ENCODE measurements around the gene EIF4A3. TPM values are rescaled to one million over a fixed set of nuclear protein-coding genes. Genes with fewer than 3 reads are reported as not detected.

Gene EIF4A3
- polyA plus RNA-seq, 1 of the 3 experiments (the other 2 are of a cell fraction): 335 TPM

DNA sequence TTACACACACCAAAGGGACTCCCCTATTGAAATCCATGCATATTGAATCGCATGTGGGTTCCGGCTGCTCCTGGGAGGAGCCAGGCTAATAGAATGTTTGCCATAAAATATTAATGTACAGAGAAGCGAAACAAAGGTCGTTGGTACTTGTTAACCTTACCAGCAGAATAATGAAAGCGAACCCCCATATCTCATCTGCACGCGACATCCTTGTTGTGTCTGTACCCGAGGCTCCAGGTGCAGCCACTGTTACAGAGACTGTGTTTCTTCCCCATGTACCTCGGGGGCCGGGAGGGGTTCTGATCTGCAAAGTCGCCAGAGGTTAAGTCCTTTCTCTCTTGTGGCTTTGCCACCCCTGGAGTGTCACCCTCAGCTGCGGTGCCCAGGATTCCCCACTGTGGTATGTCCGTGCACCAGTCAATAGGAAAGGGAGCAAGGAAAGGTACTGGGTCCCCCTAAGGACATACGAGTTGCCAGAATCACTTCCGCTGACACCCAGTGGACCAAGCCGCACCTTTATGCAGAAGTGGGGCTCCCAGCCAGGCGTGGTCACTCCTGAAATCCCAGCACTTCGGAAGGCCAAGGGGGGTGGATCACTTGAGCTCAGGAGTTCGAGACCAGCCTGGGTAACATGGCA, 43.4 kb downstream of the EIF4A3 start:
- no peak for TF ChIP-seq FOSL2 (IDR thresholded peaks at IDR 0.05; ENCODE audit: borderline replicate concordance, low read depth)
- no peak for TF ChIP-seq EP300 (IDR thresholded peaks at IDR 0.05; ENCODE audit: borderline replicate concordance in 1 of 2, low read depth in 1 of 2, low read length in 1 of 2)
- TF ChIP-seq, protein P1, sequence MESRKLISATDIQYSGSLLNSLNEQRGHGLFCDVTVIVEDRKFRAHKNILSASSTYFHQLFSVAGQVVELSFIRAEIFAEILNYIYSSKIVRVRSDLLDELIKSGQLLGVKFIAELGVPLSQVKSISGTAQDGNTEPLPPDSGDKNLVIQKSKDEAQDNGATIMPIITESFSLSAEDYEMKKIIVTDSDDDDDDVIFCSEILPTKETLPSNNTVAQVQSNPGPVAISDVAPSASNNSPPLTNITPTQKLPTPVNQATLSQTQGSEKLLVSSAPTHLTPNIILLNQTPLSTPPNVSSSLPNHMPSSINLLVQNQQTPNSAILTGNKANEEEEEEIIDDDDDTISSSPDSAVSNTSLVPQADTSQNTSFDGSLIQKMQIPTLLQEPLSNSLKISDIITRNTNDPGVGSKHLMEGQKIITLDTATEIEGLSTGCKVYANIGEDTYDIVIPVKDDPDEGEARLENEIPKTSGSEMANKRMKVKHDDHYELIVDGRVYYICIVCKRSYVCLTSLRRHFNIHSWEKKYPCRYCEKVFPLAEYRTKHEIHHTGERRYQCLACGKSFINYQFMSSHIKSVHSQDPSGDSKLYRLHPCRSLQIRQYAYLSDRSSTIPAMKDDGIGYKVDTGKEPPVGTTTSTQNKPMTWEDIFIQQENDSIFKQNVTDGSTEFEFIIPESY (IDR thresholded peaks at IDR 0.05; ENCODE audit: borderline replicate concordance, low read depth): no peak
- no peak for TF ChIP-seq NRF1 (IDR thresholded peaks at IDR 0.05; ENCODE audit: low read depth, low read length)
- TF ChIP-seq, protein P2, sequence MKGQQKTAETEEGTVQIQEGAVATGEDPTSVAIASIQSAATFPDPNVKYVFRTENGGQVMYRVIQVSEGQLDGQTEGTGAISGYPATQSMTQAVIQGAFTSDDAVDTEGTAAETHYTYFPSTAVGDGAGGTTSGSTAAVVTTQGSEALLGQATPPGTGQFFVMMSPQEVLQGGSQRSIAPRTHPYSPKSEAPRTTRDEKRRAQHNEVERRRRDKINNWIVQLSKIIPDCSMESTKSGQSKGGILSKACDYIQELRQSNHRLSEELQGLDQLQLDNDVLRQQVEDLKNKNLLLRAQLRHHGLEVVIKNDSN (IDR thresholded peaks at IDR 0.05; ENCODE audit: borderline replicate concordance, low read depth): no peak
- no peak for TF ChIP-seq TCF12 (IDR thresholded peaks at IDR 0.05)
- no peak for TF ChIP-seq JUND (IDR thresholded peaks at IDR 0.05)
- TF ChIP-seq TAF1 (IDR thresholded peaks at IDR 0.05; ENCODE audit: borderline replicate concordance, low read depth, low read length): no peak
- TF ChIP-seq YY1 (IDR thresholded peaks at IDR 0.05; ENCODE audit: low read depth): no peak
- TF ChIP-seq NFIC (IDR thresholded peaks at IDR 0.05; ENCODE audit: borderline replicate concordance): no peak
- TF ChIP-seq, protein P3, sequence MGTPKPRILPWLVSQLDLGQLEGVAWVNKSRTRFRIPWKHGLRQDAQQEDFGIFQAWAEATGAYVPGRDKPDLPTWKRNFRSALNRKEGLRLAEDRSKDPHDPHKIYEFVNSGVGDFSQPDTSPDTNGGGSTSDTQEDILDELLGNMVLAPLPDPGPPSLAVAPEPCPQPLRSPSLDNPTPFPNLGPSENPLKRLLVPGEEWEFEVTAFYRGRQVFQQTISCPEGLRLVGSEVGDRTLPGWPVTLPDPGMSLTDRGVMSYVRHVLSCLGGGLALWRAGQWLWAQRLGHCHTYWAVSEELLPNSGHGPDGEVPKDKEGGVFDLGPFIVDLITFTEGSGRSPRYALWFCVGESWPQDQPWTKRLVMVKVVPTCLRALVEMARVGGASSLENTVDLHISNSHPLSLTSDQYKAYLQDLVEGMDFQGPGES (IDR thresholded peaks at IDR 0.05; ENCODE audit: low read depth, low read length): no peak
- TF ChIP-seq, protein P4, sequence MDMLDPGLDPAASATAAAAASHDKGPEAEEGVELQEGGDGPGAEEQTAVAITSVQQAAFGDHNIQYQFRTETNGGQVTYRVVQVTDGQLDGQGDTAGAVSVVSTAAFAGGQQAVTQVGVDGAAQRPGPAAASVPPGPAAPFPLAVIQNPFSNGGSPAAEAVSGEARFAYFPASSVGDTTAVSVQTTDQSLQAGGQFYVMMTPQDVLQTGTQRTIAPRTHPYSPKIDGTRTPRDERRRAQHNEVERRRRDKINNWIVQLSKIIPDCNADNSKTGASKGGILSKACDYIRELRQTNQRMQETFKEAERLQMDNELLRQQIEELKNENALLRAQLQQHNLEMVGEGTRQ (IDR thresholded peaks at IDR 0.05; ENCODE audit: borderline replicate concordance, low read depth, low read length): no peak
- ChIA-PET CTCF (interaction anchor here (0.7 to 1.5 kb wide), 4 partner anchors 20 to 878 kb away, joined by 3 to 9 read pairs (median 4); no protein-coding TSS in a partner anchor), POLR2A (interaction anchor here (0.7 to 0.8 kb wide), 2 partner anchors 9 to 24 kb away, joined by 3 to 4 read pairs; no protein-coding TSS in a partner anchor)
- no peak for DNase-seq
- H3K4me2 ChIP-seq: no peak overlapping the region
- no peak overlapping the region for H2AFZ ChIP-seq (ENCODE audit: low read depth)
- H3K4me1 ChIP-seq (ENCODE audit: control insufficient read depth in 1 of 2, insufficient read depth in 2 of 2, low read depth in 1 of 2, low read length in 1 of 2): peaks cover 6 to 23% of the 10 kb centered on the region in 2 experiments; a peak in 3 of 4 replicates
- no peak overlapping the region for H3K27ac ChIP-seq (ENCODE audit: low read depth in 2 of 2, low read length in 1 of 2)
- H3F3A ChIP-seq (replicated peaks; ENCODE audit: insufficient read depth): no peaks in the 10 kb centered on the region
- peaks cover 0 to 8% of the 10 kb centered on the region in 2 experiments for H3K36me3 ChIP-seq (replicated peaks in 1 of 2; ENCODE audit: control insufficient read depth in 1 of 2, insufficient read depth in 2 of 2, low read length in 1 of 2)
- H4K20me1 ChIP-seq (ENCODE audit: insufficient read depth): no peaks in the 10 kb centered on the region
- no peak overlapping the region for H3K9ac ChIP-seq
- no peak overlapping the region for H3K4me3 ChIP-seq (ENCODE audit: low read depth in 2 of 2, low read length in 1 of 2)
- no peaks in the 10 kb centered on the region for H3K9me3 ChIP-seq
- H3K79me2 ChIP-seq (ENCODE audit: insufficient read depth): peaks cover 8% of the 10 kb centered on the region
- 90% methylated on average over 19 of the region's 19 CpGs for WGBS (ENCODE audit: low lambda C conversion rate)
- H3K27me3 ChIP-seq (ENCODE audit: insufficient read depth): no peaks in the 10 kb centered on the region
- no peaks in the 10 kb centered on the region for H3K9me2 ChIP-seq
